ENCODE results near the gene SCEL. TPM values are rescaled to one million over a fixed set of nuclear protein-coding genes. Genes with fewer than 3 reads are reported as not detected.
"Not testable (repeated sequence)": the region's sequence is repeated elsewhere in the genome, so short reads cannot be mapped to it uniquely, and the experiment has no call there.

Gene SCEL
- total RNA-seq, 1 experiment from 2014 or later = not detected

- DNase-seq (ENCODE audit: low read depth) = not testable (repeated sequence)
Measured at GRCh38 chr13:77662301-77662700, 126.8 kb downstream of the SCEL start.

DNA sequence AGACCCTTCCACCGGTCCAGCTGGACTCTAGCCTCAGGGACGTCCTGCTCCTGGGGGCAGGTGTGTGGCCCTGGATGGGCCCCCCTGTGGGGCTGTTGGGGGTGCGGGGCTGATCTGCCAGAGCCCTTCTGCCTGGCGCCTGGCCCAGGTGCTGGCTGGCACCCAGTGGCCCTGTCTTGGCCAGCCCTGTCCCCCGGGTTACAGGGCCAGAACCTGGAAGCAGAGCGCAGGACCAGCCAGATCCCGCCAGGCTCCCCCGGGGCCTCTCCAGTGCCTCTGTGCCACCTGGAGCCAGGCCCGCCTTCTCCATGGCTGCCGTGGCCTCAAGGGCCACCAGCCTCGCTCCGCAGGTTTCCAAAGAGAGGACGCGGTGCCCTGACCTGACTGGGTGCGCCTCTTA is 127.3 kb downstream of the SCEL start:
- not testable (repeated sequence) for DNase-seq (ENCODE audit: low read depth)

GRCh38 chr13:77674852-77675251 is 139.3 kb downstream of the SCEL start:
- no peak for DNase-seq (ENCODE audit: low read depth)

DNA sequence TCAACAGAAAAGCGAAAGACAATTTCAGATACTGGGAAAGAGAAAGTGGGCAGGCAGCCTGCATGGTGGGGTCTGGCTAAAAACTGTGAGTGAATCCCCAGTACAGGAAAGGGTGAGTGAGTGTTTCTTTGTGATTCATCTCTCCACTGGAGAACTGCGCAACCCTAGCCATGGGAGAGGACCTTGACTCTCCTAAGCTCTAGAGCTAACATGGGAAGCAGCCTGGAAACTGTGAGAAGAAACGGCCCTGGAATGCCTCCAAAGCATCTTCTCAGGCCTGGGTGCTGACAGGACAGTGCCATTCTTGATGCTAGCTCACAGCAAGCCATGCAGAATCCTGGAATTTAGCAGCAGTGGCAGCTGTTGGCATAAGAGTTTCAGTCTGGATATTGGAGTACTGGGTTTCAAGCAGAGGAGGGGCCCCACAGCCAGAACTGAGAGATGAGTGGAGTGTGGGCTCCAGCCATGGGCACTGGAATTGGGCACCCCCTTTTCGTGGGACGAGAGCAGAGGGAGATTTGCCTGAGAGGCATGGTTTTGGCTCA is 143.3 kb downstream of the SCEL start:
- DNase-seq (ENCODE audit: low read depth) = no peak

DNA sequence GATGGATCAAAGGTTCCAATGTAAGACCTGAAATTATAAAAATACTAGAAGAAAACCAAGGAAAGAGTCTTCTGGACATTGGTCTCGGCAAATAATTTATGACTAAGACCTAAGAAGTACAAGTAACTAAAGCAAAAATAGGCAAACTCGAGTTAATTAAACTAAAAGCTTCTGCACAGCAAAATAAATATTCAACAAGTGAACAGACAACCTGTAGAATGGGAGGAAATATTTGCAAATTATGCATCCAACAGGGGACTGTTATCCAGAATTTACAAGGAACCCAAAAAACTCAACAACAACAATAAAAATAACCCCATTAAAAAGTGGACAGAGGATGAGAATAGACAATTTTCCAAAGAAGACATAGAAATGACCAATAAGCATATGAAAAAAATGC is 152.3 kb downstream of the SCEL start:
- DNase-seq (ENCODE audit: low read depth) = no peak

DNA sequence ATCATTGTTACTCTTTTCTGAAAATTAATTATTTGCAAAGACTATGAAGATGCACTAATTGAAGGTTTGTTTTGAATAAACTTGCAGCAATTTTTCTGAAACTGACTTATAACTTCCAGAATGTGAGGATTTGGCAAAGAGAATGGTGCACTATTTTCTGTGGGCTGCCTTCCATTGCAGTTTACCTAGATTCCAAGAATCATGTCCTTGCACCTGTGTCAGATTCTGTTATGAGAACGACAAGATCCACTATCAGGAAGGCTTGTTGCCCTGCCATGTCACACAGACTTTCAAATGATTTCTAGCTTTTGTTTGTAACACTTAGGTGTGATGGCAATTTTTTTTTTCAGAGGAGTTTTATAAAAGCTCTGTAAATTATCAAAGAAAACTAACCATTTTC is 156.4 kb downstream of the SCEL start:
- no peak for DNase-seq (ENCODE audit: low read depth)

GRCh38 chr13:77692746-77693448 is 157.4 kb downstream of the SCEL start:
- DNase-seq (ENCODE audit: low read depth) = no peak

DNA sequence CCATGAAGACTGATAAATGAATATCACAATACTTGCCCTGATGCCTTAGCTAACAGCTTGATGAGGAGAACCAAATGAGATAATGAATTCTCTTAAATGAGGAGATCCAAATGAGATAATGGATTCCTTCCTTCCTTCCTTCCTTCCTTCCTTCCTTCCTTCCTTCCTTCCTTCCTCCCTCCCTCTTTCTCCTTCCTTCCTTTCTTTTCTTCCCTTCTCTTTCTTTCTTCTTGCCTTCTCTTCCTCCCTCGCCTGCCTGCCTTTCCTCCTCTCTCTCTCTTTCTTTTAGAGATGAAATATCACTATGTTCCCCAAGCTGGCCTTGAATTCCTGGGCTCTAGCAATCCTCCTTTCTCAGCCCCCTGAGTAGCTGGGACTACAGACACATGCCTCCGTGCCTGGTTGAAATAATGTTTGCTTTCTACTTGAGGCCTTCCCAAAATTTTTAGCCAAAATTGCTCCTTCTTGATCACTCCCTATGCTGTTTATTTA is 158.0 kb downstream of the SCEL start:
- no peak for DNase-seq (ENCODE audit: low read depth)

Other genes starting within 250 kb of the SCEL start
- 34.4 and 50.3 TPM in 2 replicates for gene MYCBP2, start 208.6 kb upstream of the SCEL start, total RNA-seq (2014; rRNA removed)
- gene SLAIN1, start 162.0 kb downstream of the SCEL start, total RNA-seq (2014; rRNA removed) = 0.11 TPM in 1 of 2 replicates, not detected in the other

Data from LHCN-M2 (cell line).